HG02870 (cell line): Measurements from ENCODE around the gene HSD3B1.
A peak's percentile ranks its signal among the peaks of the same experiment; 100 is the strongest.
"Not testable (repeated sequence)": the region's sequence is repeated elsewhere in the genome, so short reads cannot be mapped to it uniquely, and the experiment has no call there.

Experiments
- ATAC-seq: cut with Tn5 transposase; IDR thresholded peaks from one replicate; pipeline ENCODE4 v1.9.1; 2021; ENCODE audit warnings: mild to moderate bottlenecking, moderate library complexity; ENCODE audit not compliant: unreplicated experiment

Gene HSD3B1

DNA sequence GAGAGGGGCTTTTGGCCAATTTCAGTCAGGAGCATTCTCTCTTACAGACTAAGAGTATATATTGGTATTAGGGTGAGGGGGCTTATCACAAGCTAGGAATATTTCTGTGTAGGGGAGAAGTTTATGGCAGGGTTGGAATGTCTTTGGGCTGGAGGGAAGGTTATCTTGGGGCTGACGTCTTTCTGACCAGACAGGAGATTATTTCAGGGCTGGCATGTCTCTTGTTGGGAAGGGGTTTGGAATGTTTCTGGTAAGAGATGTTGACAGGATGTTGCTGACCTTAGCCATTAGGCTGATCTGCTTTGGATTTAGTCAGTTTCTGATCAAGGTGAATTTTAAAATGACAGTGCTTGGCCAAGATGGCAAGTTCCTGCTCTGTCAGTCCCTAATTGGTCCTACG is 17.8 kb upstream of the HSD3B1 start:
- ATAC-seq = no peak

DNA sequence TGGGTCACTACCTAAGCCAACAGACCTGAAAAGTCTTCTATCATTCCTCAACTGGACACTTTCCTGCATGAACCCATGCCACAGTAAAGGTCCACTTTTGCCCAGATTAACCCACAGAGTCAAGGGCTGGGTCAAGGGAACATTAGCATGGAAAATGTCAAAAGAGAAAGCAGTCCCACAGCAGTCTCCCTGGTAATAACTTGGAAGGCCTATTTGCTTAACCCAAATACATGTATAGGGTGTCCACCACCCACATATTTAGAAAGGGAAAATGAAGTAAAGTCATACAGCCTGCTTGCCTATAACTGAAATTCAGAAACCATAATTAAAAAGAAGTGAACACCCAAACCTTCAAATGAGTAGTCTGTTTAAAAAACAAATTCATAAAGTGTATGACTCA is 16.1 kb upstream of the HSD3B1 start:
- no peak for ATAC-seq

DNA sequence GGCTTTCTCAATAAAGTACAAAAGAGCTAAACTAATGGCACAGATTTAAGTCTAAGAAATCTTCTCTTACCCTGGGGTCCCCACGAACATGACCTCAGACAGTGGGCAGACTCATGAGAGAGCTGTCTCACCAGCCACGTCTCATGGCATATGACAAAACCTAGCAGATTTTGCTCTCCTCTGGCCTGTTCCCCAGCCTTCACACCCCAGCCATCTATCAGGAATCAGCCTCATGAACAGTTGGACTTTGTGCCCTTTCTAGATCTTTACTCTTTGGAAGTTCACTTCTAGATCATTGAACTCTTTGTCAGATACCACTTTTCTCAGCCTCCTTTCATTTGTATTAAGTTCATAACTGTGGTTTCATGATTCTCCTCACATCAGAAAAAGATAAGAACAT is 14.2 kb upstream of the HSD3B1 start:
- no peak for ATAC-seq

DNA sequence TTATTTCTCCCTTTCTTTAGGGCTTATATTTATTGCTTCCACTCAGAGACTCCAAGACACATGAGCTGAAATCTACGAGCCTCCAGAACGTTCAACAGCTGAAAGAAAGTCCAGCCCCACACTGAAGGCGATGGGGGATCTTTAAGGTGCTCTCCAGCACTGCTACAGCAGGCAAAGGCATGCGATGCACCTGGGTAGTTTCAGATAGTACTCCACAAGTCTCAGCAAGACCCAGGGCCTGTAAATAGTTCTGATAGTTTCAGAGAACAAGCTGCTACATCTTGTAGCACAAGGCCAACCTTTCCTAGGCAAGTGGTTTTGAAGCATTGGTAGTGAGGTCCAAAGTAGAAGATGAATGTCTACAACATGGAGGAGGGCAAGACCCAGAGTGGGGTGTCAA is 2.2 kb upstream of the HSD3B1 start:
- ATAC-seq = no peak

DNA sequence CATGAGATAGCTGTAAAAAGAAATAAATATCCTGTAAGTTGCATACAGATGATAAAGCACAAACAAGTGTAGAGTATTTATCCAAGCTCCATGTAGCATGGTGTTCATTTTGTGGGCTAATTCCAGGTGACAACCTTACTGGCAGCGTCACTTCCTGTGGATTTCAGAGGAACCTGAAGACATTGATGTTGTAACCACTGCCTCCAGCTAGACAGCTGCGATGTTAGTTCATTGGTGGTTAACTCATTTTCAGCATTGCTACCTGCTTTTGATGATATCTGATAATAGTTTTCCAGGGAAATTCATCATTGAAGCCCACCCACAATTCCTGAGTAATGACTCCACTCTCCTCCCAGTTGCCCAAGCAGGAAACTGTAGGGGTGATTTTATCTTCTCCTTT is 3.0 kb downstream of the HSD3B1 start:
- ATAC-seq = no peak

DNA sequence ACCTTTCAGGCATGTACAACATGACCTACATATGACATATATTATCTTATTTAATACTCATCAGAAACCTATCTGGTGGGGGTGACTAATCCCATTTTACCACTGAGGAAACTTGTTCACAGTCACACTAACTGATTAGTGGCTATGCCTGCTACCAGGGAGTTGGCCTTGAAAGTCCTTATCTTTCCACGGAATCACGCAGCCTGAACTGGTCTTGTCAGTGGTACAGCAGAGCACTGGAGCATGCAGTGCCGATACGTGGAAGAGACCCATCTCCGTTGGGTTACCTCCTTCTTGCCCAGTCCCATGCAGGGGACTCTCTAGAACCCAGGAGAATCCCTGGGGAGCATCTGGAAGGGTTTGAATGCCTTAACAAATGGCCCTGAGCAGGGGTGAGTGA is 8.2 kb downstream of the HSD3B1 start:
- no peak for ATAC-seq

DNA sequence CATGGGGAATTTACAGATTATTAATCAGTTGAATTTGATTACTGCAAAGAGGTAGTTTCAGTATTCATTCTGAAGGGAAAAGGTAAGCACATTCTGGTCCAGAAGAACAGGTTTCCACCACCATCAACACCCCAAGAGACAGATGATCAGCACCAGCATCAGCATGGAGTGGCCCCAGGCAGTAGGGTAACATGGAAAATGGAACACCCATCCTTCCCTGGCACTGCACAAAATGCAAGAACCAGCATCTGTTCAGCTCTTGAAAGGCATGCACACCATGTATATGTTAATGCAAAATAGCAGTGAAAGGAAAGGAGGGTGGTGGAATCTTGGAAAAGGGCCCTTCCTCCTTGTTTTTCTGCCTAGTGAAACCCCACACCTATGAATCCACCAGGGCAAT is 9.2 kb downstream of the HSD3B1 start:
- ATAC-seq = no peak

DNA sequence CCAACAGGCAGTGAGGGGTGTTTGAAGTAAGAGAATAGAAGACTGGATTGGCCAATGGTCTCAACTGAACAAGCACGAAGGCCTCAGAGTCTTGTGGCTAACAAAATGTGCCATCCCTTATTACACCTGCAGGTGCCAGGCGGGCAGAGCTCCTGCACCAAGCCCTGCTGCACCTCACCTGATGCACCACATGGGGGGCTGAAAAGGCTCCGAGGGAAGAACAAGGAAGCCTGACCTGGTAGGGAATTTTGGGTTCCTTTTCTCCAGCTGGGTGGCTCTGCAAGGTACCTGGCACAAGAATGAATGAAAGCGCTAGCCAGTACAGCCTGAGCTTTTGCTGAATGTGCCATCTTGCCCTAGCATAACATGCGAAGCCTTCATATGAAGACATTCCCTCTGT is 9.7 kb downstream of the HSD3B1 start:
- no peak for ATAC-seq

DNA sequence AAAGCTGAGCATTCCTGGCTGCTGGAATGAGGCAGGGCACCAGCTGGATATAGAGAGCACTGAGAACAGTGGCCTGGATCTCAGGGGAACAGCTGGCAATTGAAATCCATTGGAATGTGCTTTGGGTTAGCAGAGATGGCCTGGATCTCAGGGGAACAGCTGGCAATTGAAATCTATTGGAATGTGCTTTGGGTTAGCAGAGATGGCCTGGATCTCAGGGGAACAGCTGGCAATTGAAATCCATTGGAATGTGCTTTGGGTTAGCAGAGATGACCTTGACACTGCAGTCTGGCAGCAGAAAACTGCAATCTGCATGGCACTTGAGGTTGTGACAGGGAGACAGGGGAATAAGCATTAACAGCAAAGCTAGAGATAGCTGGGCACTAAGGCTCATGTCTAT is 10.7 kb downstream of the HSD3B1 start:
- not testable (repeated sequence) for ATAC-seq

DNA sequence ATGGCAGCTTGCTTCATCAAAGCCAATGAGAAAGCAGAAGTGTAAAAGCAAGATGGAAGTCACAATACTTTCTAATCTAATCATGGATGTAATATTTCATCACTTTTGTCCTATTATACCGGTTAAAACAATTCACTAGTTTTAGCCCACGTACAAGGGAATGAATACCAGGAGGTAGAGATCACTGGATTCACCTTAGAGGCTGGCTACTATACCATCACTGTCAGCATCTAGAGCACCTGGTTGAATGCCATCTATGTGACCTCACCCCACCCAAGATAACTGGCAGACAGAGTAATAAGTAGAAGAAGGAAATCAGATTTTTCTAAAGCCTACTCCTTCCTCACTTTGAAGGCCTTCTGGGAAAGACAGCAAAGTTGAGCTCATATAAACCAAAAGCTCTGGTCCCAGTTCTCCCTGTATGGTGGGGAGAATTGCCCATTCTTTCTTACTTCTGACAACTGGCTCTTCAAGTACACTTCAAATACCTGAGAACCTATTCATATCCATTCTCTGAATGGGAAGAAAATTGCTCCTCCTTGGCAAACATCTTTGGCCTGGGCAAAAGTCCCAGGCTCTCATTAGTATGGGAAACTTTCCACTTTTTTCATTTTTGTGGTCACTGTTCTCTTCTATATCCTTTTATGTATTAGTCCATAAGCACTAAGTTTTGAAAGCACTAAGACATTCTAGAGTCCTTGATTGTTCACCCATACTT is 24.8 kb downstream of the HSD3B1 start:
- no peak for ATAC-seq

DNA sequence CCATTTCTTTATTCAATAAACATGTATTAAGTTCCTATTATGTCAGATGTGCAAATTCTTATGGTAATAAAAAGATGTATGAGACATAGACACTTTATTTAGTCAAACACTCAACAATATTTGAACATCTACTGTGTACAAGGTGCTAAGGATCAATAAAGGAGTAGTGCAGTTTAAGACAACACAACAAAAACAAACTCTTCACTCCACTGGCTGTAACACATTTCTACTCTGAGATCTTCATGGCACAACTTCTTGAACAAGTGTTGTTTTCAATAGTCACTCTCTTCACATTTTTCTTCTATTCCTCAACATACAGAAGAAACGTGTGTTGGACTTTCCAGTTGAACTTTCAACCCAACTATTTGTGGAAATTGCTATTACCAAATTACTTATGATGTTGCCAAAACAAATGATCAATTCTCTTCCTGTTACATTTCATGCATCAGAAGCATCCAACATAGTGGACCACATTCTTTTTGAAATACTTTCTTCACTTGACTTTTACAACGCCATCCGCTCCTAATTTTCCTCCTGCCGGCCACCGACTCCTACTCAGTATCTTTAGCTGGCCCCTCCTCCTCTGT is 25.4 kb downstream of the HSD3B1 start:
- no peak for ATAC-seq

DNA sequence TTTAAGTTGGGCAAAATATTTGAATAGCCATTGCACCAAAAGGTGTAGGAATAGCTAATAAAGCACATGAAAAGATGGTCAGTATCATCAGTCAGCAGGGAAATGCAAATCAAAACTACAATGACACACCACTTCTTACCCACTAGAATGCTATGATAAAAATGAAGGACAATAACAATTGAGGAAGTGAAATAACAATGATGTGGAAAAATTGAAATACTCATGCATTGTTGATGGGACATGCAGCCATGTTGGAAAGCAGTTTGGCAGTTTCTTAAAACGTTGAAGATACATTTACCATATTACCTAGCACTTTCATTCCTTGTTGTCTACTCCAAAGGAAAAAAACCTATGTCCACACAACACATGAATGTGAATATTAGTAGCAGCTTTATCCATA is 28.4 kb downstream of the HSD3B1 start:
- ATAC-seq = no peak

DNA sequence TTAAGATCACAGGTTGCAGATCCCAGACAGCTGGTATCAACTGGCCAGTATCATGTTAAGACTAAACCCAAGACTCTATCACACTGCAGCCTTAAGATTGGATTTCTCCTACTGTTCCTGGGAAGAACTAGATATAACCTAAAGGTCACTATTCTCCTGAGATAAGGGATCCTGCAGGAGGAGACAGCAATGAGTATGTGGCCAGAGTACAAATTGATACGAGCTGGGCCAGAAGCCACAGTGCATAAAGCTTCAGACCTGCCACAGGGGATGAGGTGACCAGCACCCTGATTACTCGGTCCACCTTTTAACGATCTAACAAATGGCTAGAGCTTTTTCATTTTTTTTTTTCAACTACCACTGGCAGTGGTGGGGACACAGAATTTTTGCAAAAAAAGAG is 31.0 kb downstream of the HSD3B1 start:
- no peak for ATAC-seq

DNA sequence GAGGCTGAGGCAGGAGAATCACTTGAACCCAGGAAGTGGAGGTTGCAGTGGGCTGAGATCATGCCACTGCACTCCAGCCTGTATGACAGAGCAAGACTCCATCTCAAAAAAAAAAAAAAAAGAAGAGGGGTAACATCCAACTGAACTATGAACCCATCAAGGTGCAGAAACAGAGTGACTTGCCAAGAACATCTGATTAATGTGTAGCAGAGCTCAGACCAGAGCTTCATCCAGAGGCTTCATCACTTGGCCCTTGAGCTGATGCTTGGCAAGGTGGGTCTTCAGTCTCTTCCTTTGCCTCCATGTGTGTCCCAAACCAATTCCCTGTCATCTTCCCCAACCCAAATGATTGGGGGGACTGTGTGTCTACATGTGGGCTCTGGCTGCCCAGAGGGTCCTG is 32.6 kb downstream of the HSD3B1 start:
- no peak for ATAC-seq

DNA sequence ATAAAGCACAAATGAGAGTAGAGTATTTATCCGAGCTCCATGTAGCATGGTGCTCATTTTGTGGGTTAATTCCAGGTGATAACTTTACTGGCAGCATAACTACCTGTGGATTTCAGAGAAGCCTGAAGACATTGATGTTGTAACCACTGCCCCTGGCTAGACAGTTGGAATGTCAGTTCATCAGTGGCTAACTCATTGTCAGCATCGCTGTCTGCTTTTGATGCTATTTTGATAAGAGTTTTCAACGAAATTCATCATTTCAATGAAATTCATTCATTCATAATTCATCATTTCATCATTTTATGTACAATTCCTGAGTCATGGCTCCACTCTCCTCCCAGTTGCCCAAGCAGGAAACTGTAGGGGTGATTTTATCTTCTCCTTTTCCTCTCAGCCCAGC is 34.4 kb downstream of the HSD3B1 start:
- no peak for ATAC-seq

DNA sequence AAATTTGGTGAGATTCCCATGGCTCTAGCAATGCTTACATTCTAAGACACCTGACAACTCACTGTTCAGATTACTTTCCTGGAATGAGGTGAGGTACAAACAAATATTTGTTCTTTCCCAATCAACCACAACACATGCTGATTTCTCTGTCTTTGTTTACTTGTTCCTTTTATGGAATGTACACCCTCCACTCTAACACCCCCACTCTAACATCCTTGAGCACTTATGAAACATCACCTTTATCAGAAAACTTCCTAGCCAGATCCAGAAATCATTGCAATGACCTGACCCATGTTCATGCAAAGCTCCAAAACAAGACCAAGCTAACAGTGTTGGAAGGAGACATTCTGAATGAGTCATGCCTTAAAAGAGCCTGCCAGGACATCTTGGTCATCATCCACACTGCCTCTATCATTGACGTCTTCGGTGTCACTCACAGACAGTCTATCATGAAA is 35.5 kb downstream of the HSD3B1 start:
- no peak for ATAC-seq

DNA sequence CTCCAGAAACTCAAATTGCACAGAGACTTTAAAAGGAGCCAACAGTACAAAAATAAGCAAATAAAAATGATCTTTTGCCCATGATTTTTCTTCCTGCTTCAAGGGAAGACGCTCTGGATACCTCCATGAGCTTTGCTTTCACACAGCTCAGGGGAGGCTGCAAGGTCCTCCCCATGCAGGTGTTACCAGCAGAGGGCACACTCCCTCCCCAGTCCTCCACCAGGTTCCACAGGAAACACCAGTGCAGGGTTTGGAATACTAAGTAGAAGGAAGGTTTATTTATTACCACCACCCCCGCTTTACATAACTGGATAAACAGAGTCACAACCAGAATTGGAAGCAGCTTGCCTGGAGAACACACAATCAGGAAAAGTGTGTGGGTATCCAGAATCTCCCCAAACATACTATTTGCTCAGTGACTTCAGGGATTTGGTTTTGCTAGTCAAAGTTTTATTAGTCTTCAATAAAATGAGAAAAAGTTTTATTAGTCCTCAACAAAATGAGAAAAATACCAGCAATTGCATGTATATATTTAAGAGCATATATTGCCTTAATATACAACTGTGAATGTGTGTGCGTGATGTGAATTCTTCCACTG is 37.3 kb downstream of the HSD3B1 start:
- no peak for ATAC-seq

DNA sequence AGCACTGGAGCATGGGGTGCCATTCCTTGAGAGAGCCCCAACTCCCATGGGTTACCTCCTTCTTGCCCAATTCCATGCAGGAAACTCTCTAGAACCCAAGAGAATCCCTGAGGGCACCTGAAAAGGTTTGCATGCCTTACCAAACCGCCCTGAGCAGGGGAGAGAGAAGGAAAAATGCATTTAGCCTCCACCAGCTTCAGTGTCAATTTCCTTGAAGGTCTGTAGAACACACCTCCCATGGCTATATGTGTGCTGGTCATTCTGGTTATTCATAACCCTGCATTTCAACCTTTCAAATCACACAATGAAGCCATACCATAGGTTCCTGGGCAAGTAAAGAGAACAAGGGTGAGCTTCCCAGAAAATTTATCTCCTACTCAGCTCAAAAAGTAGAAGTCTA is 39.6 kb downstream of the HSD3B1 start:
- ATAC-seq = no peak

DNA sequence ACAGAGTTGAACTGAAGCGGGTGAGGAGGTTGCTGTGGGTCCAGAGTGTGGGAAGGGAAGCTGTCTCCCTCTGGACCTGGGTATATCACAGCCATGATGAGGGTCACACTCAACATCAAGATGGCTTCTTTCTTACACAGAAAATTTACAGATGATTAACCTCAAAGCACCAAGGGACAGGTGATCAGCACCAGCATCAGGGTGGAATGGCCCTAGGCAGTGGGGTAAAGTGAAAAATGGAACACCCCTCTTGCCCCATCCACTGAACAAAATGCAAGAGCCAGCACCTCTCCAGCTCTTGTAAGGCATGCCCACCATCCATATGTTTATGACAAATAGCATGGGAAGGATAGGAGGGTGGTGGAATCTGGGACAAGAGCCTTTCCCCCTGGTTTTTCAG is 40.3 kb downstream of the HSD3B1 start:
- ATAC-seq = no peak

DNA sequence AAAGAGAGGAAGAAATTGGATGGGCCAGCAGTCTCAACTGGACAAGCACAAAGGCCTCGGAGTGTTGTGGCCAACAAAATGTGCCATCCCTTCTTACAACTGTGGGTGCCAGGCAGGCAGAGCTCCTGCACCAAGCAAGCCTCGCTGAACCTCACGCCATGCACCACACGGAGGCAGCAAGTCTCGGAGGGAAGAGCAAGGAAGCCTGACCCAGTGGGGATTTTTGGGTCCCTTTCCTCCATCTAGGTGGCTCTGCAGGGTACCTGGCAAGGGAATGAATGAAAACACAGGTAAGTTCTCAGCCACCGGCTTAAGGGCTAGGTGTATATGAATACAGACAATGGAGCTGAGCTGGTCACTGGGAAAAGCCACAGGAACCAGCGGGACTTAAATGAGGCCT is 40.8 kb downstream of the HSD3B1 start:
- ATAC-seq = no peak

DNA sequence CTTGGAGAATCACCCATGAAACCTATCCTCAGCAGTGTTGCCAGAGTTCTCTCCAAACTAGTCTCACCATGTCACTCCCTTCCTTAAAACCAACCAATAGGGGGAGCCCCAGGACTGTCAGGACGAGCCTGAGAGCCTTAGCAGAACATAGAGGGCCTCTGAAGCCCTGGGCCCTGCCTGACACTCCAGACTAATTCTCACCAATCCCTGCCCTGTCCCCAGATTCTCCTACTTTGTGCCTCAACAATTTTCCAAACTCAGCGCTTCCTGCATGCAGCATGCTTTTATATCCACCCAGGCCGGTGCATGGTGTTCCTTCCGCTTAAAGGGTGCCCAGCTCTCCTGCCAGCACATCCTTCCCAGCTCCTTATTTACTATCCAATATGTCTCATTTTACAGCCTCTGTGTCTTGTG is 42.7 kb downstream of the HSD3B1 start:
- ATAC-seq = peak; percentile 87

DNA sequence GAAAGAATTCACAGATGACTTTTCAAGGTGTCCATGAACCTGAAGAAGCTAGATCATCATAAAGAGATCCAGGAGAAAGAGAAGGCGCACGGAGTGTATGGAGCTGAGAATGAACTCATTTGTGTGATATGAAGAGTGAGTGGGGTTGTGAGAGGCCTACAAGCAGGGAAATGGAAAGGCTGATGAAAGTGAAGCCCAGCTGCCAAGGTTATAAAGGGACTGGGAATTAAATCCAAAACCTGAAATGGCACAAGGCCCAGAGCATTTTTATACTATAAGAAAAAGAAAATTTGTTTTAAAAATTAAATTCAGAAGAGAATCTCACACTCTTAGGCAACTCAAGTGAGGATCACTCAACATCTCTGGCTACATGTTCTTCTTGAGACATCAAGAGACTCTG is 43.4 kb downstream of the HSD3B1 start:
- no peak for ATAC-seq

DNA sequence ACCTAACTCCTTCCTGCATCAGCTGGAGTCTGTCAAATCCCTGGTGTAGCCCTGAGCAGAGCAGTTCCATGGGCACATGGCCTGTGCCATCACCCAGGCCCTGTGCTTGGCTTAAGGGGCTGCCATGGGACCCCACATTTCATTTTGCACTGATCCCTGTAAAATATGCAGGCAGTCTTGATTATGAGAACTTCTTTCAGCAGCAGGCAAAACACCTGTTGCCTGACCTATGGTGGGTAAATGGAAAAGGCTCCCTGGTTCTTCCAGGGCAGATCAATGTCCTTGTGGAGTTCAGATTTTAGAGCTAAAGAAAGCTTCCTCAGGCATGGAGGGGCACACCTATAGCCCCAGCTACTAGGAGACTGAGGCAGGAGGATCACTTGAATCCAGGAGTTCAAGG is 44.2 kb downstream of the HSD3B1 start:
- no peak for ATAC-seq
